Psoas muscle (tissue), 8 donors: Measurements from ENCODE around the gene L2HGDH. TPM values are rescaled to one million over a fixed set of nuclear protein-coding genes. Genes with fewer than 3 reads are reported as not detected.

ENCODE experiments used
- ATAC-seq, 4 donors: fragments of 200-7000 bp; cut with Tn5 transposase; one replicate each; pipeline ENCODE4 v1.9.1; 2020; ENCODE audit warnings: moderate library complexity in 3 of 4, mild to moderate bottlenecking in 2 of 4
- DNase-seq, 2 donors: peaks; one replicate each; pipeline ENCODE4 v3.0.0-alpha.2; 2020
- H3K27ac ChIP-seq: fragments of 200-600 bp; one replicate; pipeline ENCODE4 v1.8.0; 2022
- H3K27me3 ChIP-seq, 3 donors: fragments of 200-600 bp in 1 of 3; one replicate each; pipeline versions ENCODE4 v1.6.1 to v1.8.0; 2013 to 2022; ENCODE audit warnings: low read length in 2 of 3, mild to moderate bottlenecking in 2 of 3, moderate library complexity in 1 of 3; ENCODE audit not compliant: insufficient read depth in 3 of 3
- H3K36me3 ChIP-seq, 2 donors: fragments of 200-600 bp in 1 of 2; one replicate each; pipeline versions ENCODE4 v1.6.1 to v1.8.0; 2013 to 2022; ENCODE audit warnings: low read depth in 1 of 2, mild to moderate bottlenecking in 1 of 2, moderate library complexity in 1 of 2; ENCODE audit not compliant: insufficient read depth in 1 of 2
- H3K4me1 ChIP-seq: fragments of 200-600 bp; one replicate; pipeline ENCODE4 v1.8.0; 2022
- H3K4me3 ChIP-seq: fragments of 200-600 bp; one replicate; pipeline ENCODE4 v1.8.0; 2022; ENCODE audit warnings: mild to moderate bottlenecking
- H3K9me3 ChIP-seq: fragments of 200-600 bp; one replicate; pipeline ENCODE4 v1.8.0; 2022
- CTCF ChIP-seq: fragments of 200-600 bp; IDR thresholded peaks from one replicate; pipeline ENCODE4 v1.8.0; 2022; ENCODE audit warnings: antibody characterized with exemption
- WGBS, 3 donors: extraction: QIAGEN DNeasy Blood & Tissue Kit; methylation state at CpG; one replicate each; pipeline versions ENCODE4 v1.1.6 to v1.1.7; 2013; 5-methylcytosine and 5-hydroxymethylcytosine counted together
- intact Hi-C, 2 donors: fragments of 100-400 bp; cut with DNase I; formaldehyde crosslinking; loops; one replicate each; pipeline versions ENCODE4 v1.11.0 to v1.14.2; 2022
- polyA plus RNA-seq, 3 donors: library from polyadenylated mRNA; stranded (reverse); fragments of 200-250 nt; gene quantifications; one replicate each; pipeline ENCODE4 v1.2.3, GENCODE V29; 2013
- total RNA-seq, 4 donors: library from RNA; stranded (reverse); fragmentation: NEBNext Ultra II Directional in 2 of 4; extraction: Animal tissue kit (Norgen Biotek cat#: 25700) in 2 of 4; gene quantifications; one replicate each; pipeline versions ENCODE4 v1.2.1 to v1.2.4, GENCODE V29; 2021 to 2023
- donor health status: healthy with polysubstance abuse.
- donor health status: DM: no; HTN: no; CAD: no; lungs with moderate emphysema.
- donor health status: Bipolar disorder and iron deficiency.
- donor health status: healthy.
- donor health status: DM: yes; HTN: yes; CAD: no.
- donor health status: DM: no; HTN: no; CAD: no.
- donor health status: DM: no; HTN: no; CAD: no.
- donor health status: DM: yes; HTN: yes; CAD: no.

L2HGDH gene
- total and polyA plus RNA-seq, 7 donors, result 3.5 to 10.9 (median 10.0) TPM

GRCh38 chr14:50247245-50247644 is 64.8 kb downstream of the L2HGDH start:
- DNase-seq, result no peak
- Histone ChIP-seq H3K4me3 (no peak overlapping the region), H3K36me3 (no peaks in the 10 kb centered on the region), H3K4me1 (no peaks in the 10 kb centered on the region), H3K9me3 (no peaks in the 10 kb centered on the region), H3K27me3 (no peaks in the 10 kb centered on the region), H3K27ac (no peak overlapping the region)
- TF ChIP-seq CTCF, result no peak
- 55 to 83% (median 79%) methylated on average over 3 of the region's 3 CpGs for WGBS, 3 donors
- intact Hi-C loops, result no loop called here
- ATAC-seq, result no peak

- no peak overlapping the region for H3K4me3 ChIP-seq
- TF ChIP-seq CTCF, result no peak
- no peaks in the 10 kb centered on the region for H3K36me3 ChIP-seq
- H3K27ac ChIP-seq, result no peak overlapping the region
- H3K27me3 ChIP-seq, result no peaks in the 10 kb centered on the region
- DNase-seq (no peak), ATAC-seq (no peak)
- H3K9me3 ChIP-seq, result no peaks in the 10 kb centered on the region
- WGBS, 3 donors, result 88 to 94% (median 91%) methylated on average over 5 of the region's 5 CpGs
- H3K4me1 ChIP-seq, result no peaks in the 10 kb centered on the region
- intact Hi-C loops, result no loop called here
Observed at GRCh38 chr14:50242566-50243310, 69.3 kb downstream of the L2HGDH start.

GRCh38 chr14:50242096-50242495 is 69.9 kb downstream of the L2HGDH start:
- no peak for ATAC-seq
- no peaks in the 10 kb centered on the region for H3K27me3 ChIP-seq
- intact Hi-C loops, result no loop called here
- H3K9me3 ChIP-seq, result no peaks in the 10 kb centered on the region
- WGBS, 3 donors, result 97 to 100% (median 97%) methylated on average over 1 of the region's 1 CpG
- TF ChIP-seq CTCF, result no peak
- H3K4me1 ChIP-seq, result no peaks in the 10 kb centered on the region
- H3K36me3 ChIP-seq, result no peaks in the 10 kb centered on the region
- no peak overlapping the region for H3K27ac ChIP-seq
- H3K4me3 ChIP-seq, result no peak overlapping the region
- DNase-seq, result no peak

GRCh38 chr14:50237427-50237826 is 74.6 kb downstream of the L2HGDH start:
- WGBS, 3 donors, result 36 to 60% (median 59%) methylated on average over 3 of the region's 3 CpGs
- DNase-seq, result no peak
- intact Hi-C loops, result no loop called here
- no peak for ATAC-seq
- Histone ChIP-seq H3K27ac (no peak overlapping the region), H3K4me1 (peaks cover 4% of the 10 kb centered on the region), H3K27me3 (no peaks in the 10 kb centered on the region), H3K9me3 (no peaks in the 10 kb centered on the region), H3K36me3 (no peaks in the 10 kb centered on the region), H3K4me3 (no peak overlapping the region)
- TF ChIP-seq CTCF, result no peak

GRCh38 chr14:50233951-50234250 is 78.1 kb downstream of the L2HGDH start:
- WGBS, 3 donors, result 94 to 98% (median 95%) methylated on average over 4 of the region's 4 CpGs

More at GRCh38 chr14:50233951-50234250, 78.1 kb downstream of the L2HGDH start:
- Histone ChIP-seq H3K9me3 (no peaks in the 10 kb centered on the region), H3K36me3 (no peaks in the 10 kb centered on the region), H3K27me3 (no peaks in the 10 kb centered on the region), H3K4me1 (peaks cover 22% of the 10 kb centered on the region), H3K4me3 (no peak overlapping the region), H3K27ac (no peak overlapping the region)
- TF ChIP-seq CTCF, result no peak
- ATAC-seq (no peak), DNase-seq (no peak)
- intact Hi-C loops, result no loop called here
